Fibroblast of lung (primary cell): ENCODE results near the gene TAPBPL.

ENCODE experiments used
- EZH2 ChIP-seq: IDR thresholded peaks from 2 replicates; pipeline ENCODE4 v1.5.1; 2012; ENCODE audit warnings: low read length, control low read depth, mild to moderate bottlenecking; ENCODE audit errors: missing control alignments
- TF ChIP-seq, protein P1 (sequence below), 2 donors: IDR thresholded peaks in 1 of 2; conservative IDR thresholded peaks in 1 of 2; 1 replicate in 1 of 2; 2 replicates in 1 of 2; pipeline ENCODE4 v1.5.1; 2011 to 2012; ENCODE audit warnings: low read length in 2 of 2, control low read depth in 1 of 2, inconsistent platforms in 1 of 2, low read depth in 1 of 2, mild to moderate bottlenecking in 1 of 2

- TF ChIP-seq, protein P1, sequence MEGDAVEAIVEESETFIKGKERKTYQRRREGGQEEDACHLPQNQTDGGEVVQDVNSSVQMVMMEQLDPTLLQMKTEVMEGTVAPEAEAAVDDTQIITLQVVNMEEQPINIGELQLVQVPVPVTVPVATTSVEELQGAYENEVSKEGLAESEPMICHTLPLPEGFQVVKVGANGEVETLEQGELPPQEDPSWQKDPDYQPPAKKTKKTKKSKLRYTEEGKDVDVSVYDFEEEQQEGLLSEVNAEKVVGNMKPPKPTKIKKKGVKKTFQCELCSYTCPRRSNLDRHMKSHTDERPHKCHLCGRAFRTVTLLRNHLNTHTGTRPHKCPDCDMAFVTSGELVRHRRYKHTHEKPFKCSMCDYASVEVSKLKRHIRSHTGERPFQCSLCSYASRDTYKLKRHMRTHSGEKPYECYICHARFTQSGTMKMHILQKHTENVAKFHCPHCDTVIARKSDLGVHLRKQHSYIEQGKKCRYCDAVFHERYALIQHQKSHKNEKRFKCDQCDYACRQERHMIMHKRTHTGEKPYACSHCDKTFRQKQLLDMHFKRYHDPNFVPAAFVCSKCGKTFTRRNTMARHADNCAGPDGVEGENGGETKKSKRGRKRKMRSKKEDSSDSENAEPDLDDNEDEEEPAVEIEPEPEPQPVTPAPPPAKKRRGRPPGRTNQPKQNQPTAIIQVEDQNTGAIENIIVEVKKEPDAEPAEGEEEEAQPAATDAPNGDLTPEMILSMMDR (conservative IDR thresholded peaks at IDR 0.05 in 1 of 2, IDR thresholded peaks at IDR 0.05 in 1 of 2; ENCODE audit: low read depth in 1 of 2, low read length in 2 of 2): no peak
- no peak for TF ChIP-seq EZH2
These were observed 24.8 kb upstream of the TAPBPL start for GRCh38 chr12:6426882-6427671.
